CD4-positive, alpha-beta T cell (primary cell): ENCODE results near the gene TMEM108. TPM values are rescaled to one million over a fixed set of nuclear protein-coding genes. Genes with fewer than 3 reads are reported as not detected.

Source experiments
- ATAC-seq: fragments of 200-7000 bp; cut with Tn5 transposase; one replicate; pipeline ENCODE4 v1.10.0; 2022; ENCODE audit warnings: mild to moderate bottlenecking; ENCODE audit not compliant: poor library complexity
- CTCF ChIA-PET: fragments of 350-600 bp; sonication (Branson Sonifier 250); formaldehyde crosslinking; loops from one replicate; lab custom pipeline; 2021; ENCODE audit warnings: antibody characterized with exemption, inconsistent platforms; lab: Charles Lee
- POLR2A ChIA-PET: fragments of 350-600 bp; sonication (Branson Sonifier 250); formaldehyde crosslinking; loops from one replicate; lab custom pipeline; 2021; ENCODE audit warnings: antibody characterized with exemption, inconsistent platforms; lab: Charles Lee
- DNase-seq, 14 experiments: peaks; one replicate each; pipeline ENCODE4 v3.0.0-alpha.2; 2013 to 2020; ENCODE audit warnings: mixed read lengths in 2 of 14
- H3K27ac ChIP-seq, 2 donors: one replicate each; pipeline versions ENCODE4 v1.5.1 to v1.7.0; 2013; ENCODE audit warnings: low read length in 2 of 2, low read depth in 1 of 2, mild to moderate bottlenecking in 1 of 2
- H3K27me3 ChIP-seq, 2 experiments: 1 replicate in 1 of 2; 2 replicates in 1 of 2; pipeline versions ENCODE4 v1.6.1 to v1.7.0; 2013; ENCODE audit warnings: low read length in 2 of 2, control low read depth in 1 of 2, mild to moderate bottlenecking in 1 of 2, moderate library complexity in 1 of 2; ENCODE audit not compliant: insufficient read depth in 2 of 2, control insufficient read depth in 1 of 2
- H3K36me3 ChIP-seq: one replicate; pipeline ENCODE4 v1.6.1; 2013; ENCODE audit warnings: low read length, control low read depth; ENCODE audit not compliant: insufficient read depth
- H3K4me1 ChIP-seq: one replicate; pipeline ENCODE4 v1.6.1; 2013; ENCODE audit warnings: low read length, control low read depth; ENCODE audit not compliant: insufficient read depth
- H3K4me3 ChIP-seq: one replicate; pipeline ENCODE4 v1.5.1; 2013; ENCODE audit warnings: mild to moderate bottlenecking, low read length, moderate library complexity
- H3K9me3 ChIP-seq, 2 experiments: 1 replicate in 1 of 2; 2 replicates in 1 of 2; pipeline versions ENCODE4 v1.6.1 to v1.7.0; 2013; ENCODE audit warnings: low read length in 2 of 2, mild to moderate bottlenecking in 2 of 2, control low read depth in 1 of 2, moderate library complexity in 1 of 2; ENCODE audit not compliant: control insufficient read depth in 1 of 2, insufficient read depth in 1 of 2
- H3K27ac Mint-ChIP-seq: one replicate; pipeline ENCODE4 v1.8.0; 2020; ENCODE audit warnings: mixed read lengths
- H3K27me3 Mint-ChIP-seq: one replicate; pipeline ENCODE4 v1.8.0; 2021; ENCODE audit warnings: mixed read lengths
- H3K36me3 Mint-ChIP-seq: one replicate; pipeline ENCODE4 v1.8.0; 2021; ENCODE audit warnings: low read depth, mixed read lengths
- H3K4me1 Mint-ChIP-seq: one replicate; pipeline ENCODE4 v1.8.0; 2021; ENCODE audit warnings: low read depth, mixed read lengths
- H3K4me3 Mint-ChIP-seq: one replicate; pipeline ENCODE4 v1.8.0; 2020; ENCODE audit warnings: mild to moderate bottlenecking, mixed read lengths
- H3K9me3 Mint-ChIP-seq: one replicate; pipeline ENCODE4 v1.8.0; 2020; ENCODE audit warnings: mixed read lengths
- CTCF ChIP-seq: fragments of 200-600 bp; IDR thresholded peaks from one replicate; pipeline ENCODE4 v1.8.0; 2022; ENCODE audit warnings: antibody characterized with exemption, mild to moderate bottlenecking
- intact Hi-C, 2 experiments: fragments of 100-400 bp; cut with DNase I in 1 of 2; cut with micrococcal nuclease in 1 of 2; formaldehyde crosslinking; loops; one replicate each; pipeline versions ENCODE4 v1.15.1 to v1.9.0; 2023 to 2025; cut with DNase I, micrococcal nuclease
- total RNA-seq, 174 experiments: library from RNA in 2 of 174; stranded (reverse) in 2 of 174; gene quantifications; one replicate each; pipeline ENCODE4 v1.2.3 and lab custom pipeline; 2021 to 2026

The TMEM108 gene
- total RNA-seq, 2 experiments from 2014 or later = not detected

GRCh38 chr3:133138017-133138416 is 99.8 kb downstream of the TMEM108 start:
- no peaks in the 10 kb centered on the region for H3K9me3 Mint-ChIP-seq

DNA sequence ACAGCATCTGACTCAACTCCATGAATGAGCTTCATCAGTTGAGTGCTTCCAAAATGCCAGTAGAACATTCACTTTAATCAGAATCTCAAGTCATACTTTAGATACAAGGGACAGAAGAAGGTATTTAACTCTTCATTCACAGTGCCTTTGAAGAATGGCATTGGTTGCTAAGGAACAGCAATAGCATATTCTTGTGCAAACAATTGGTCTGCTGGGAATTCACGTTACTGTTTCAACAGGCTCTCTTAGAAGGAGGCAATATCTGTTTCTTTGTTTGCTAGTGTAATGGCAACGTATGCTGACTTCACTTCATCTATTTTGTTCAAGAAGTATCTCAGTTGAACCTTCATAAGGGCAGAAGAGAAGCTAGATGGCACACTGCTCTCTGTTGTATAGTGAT is 113.9 kb downstream of the TMEM108 start:
- H3K36me3 ChIP-seq = no peaks in the 10 kb centered on the region
- no peaks in the 10 kb centered on the region for H3K9me3 ChIP-seq
- no peak overlapping the region for H3K4me3 ChIP-seq
- Mint-ChIP-seq H3K9me3 (peaks cover 2% of the 10 kb centered on the region), H3K4me3 (no peak overlapping the region), H3K27me3 (peaks cover 7% of the 10 kb centered on the region), H3K27ac (no peak overlapping the region), H3K4me1 (no peaks in the 10 kb centered on the region), H3K36me3 (no peaks in the 10 kb centered on the region)
- POLR2A ChIA-PET = no interaction called here
- H3K27me3 ChIP-seq = no peaks in the 10 kb centered on the region
- H3K4me1 ChIP-seq = no peaks in the 10 kb centered on the region
- ATAC-seq (no peak), DNase-seq (no peak)
- TF ChIP-seq CTCF = no peak
- CTCF ChIA-PET = no interaction called here
- no peak overlapping the region for H3K27ac ChIP-seq
- intact Hi-C loops = no loop called here

More at GRCh38 chr3:133138017-133138416, 99.8 kb downstream of the TMEM108 start:
- POLR2A ChIA-PET = no interaction called here
- H3K27me3 ChIP-seq = no peaks in the 10 kb centered on the region
- no peaks in the 10 kb centered on the region for H3K9me3 ChIP-seq
- H3K4me3 Mint-ChIP-seq = no peak overlapping the region
- DNase-seq (no peak), ATAC-seq (no peak)
- H3K27ac Mint-ChIP-seq = no peak overlapping the region
- no peak overlapping the region for H3K27ac ChIP-seq
- no peaks in the 10 kb centered on the region for H3K4me1 ChIP-seq
- no peak for TF ChIP-seq CTCF
- no peak overlapping the region for H3K4me3 ChIP-seq
- CTCF ChIA-PET = no interaction called here
- intact Hi-C loops = no loop called here
- H3K4me1 Mint-ChIP-seq = no peaks in the 10 kb centered on the region
- H3K27me3 Mint-ChIP-seq = peaks cover 11% of the 10 kb centered on the region
- no peaks in the 10 kb centered on the region for H3K36me3 Mint-ChIP-seq
- no peaks in the 10 kb centered on the region for H3K36me3 ChIP-seq

DNA sequence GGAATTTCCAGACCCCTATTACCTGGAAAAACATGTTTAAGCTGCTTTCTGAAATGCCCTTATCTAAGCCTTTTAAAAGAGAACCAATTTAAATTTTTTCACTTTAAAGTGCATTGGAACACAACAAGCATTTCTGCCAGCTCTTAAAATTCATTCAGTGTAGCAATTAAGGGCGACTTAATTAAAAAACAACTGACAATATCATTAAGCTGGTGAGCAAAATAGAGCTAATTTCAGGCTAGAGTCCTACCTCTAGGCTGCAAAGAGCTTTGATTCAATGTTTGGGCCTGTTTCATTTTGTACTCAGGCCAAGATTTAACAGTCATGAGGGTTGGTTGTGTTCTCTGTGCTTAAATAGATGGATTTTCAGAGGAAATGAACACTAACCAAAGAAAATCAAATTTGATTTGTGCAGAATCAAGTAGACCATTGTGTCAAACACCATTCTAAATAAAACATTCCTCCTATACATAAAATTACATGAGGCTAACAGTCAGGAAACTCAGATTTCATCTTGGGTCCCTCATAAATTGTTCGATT is 114.6 kb downstream of the TMEM108 start:
- Mint-ChIP-seq H3K36me3 (no peaks in the 10 kb centered on the region), H3K9me3 (peaks cover 2% of the 10 kb centered on the region), H3K4me3 (no peak overlapping the region), H3K27me3 (peaks cover 10% of the 10 kb centered on the region), H3K4me1 (no peaks in the 10 kb centered on the region), H3K27ac (no peak overlapping the region)
- Histone ChIP-seq H3K36me3 (no peaks in the 10 kb centered on the region), H3K27ac (no peak overlapping the region), H3K4me3 (no peak overlapping the region), H3K27me3 (no peaks in the 10 kb centered on the region), H3K9me3 (no peaks in the 10 kb centered on the region), H3K4me1 (no peaks in the 10 kb centered on the region)
- DNase-seq (no peak), ATAC-seq (no peak)
- intact Hi-C loops = no loop called here
- TF ChIP-seq CTCF = no peak
- ChIA-PET POLR2A (no interaction called here), CTCF (no interaction called here)
